Measurements from ENCODE around the gene NTRK3. TPM values are rescaled to one million over a fixed set of nuclear protein-coding genes. Genes with fewer than 3 reads are reported as not detected.
A peak's percentile ranks its signal among the peaks of the same experiment; 100 is the strongest.

Gene NTRK3
- total and polyA plus RNA-seq, 2 of the 13 experiments (the other 11 are each of a cell fraction or from before 2014, with no cell fraction given): not detected

- no peak for FAIRE-seq
- Histone ChIP-seq H3K9ac (ENCODE audit: insufficient read depth, low read depth, low read length) (no peak overlapping the region), H3K27ac (ENCODE audit: extremely low read length, insufficient read depth, low read length) (no peak overlapping the region), H3K36me3 (replicated peaks in 1 of 2; ENCODE audit: control insufficient read depth in 1 of 2, insufficient read depth in 2 of 2, low read length in 2 of 2) (no peaks in the 10 kb centered on the region), H4K20me1 (ENCODE audit: insufficient read depth, low read length) (no peaks in the 10 kb centered on the region), H3K9me3 (ENCODE audit: low read length) (no peaks in the 10 kb centered on the region), H3K27me3 (ENCODE audit: control insufficient read depth in 1 of 2, insufficient read depth in 2 of 2, low read length in 2 of 2) (peaks cover 3 to 18% of the 10 kb centered on the region in 2 experiments; a peak in 4 of 5 replicates), H3K4me1 (ENCODE audit: insufficient read depth, low read length) (no peaks in the 10 kb centered on the region), H3K4me2 (ENCODE audit: low read depth, low read length) (no peak overlapping the region), H3K4me3 (replicated peaks in 1 of 3; ENCODE audit: insufficient read depth in 1 of 3, low read depth in 2 of 3, low read length in 3 of 3) (no peak overlapping the region), H2AFZ (ENCODE audit: low read length) (no peak overlapping the region), H3K79me2 (ENCODE audit: insufficient read depth, low read length) (no peaks in the 10 kb centered on the region)
- DNase-seq (ENCODE audit: low spot score): no peak
- 17% methylated on average over 31 of the region's 58 CpGs for WGBS (ENCODE audit: low lambda C conversion rate)
- in situ Hi-C loops (cut with HindIII; ENCODE audit: extremely low pct_ligation_motif_present, low pct_unique_long_range_greater_than_20kb) (no loop called here), intact Hi-C loops (cut with micrococcal nuclease; ENCODE audit: unreplicated experiment) (no loop called here)
- BruUV-seq (replicated peaks): no TSS peak
- ChIA-PET CTCF (ENCODE audit: low intra/inter-chr PET ratio, low total read pairs) (no interaction called here), POLR2A (no interaction called here)
- peak; percentile 58 for ATAC-seq
- no peak for TF ChIP-seq ZIK1 (CRISPR knock-in tag; IDR thresholded peaks at IDR 0.05; ENCODE audit: borderline replicate concordance, low read depth)
- no peak for TF ChIP-seq IKZF5 (CRISPR knock-in tag; IDR thresholded peaks at IDR 0.05)
- TF ChIP-seq ERF (CRISPR knock-in tag; IDR thresholded peaks at IDR 0.05): no peak
- no peak for TF ChIP-seq MTA3 (CRISPR knock-in tag; IDR thresholded peaks at IDR 0.05)
- TF ChIP-seq ZNF124 (CRISPR knock-in tag; IDR thresholded peaks at IDR 0.05): no peak
- no peak for TF ChIP-seq CCDC6 (CRISPR knock-in tag; IDR thresholded peaks at IDR 0.05)
- peak; percentile 72; the same call in 1 of the 2 replicates for TF ChIP-seq ZNF800 (CRISPR knock-in tag; IDR thresholded peaks at IDR 0.05)
Measured at GRCh38 chr15:88255484-88256278, 858 bp downstream of the NTRK3 start.
